Measurements from ENCODE around the gene PDE8B. TPM values are rescaled to one million over a fixed set of nuclear protein-coding genes. Genes with fewer than 3 reads are reported as not detected.

PDE8B gene
- total RNA-seq, 1 experiment from 2014 or later = 0.17 TPM

- no peak overlapping the region for H2AFZ ChIP-seq (ENCODE audit: low read depth, low read length, poor library complexity, severe bottlenecking)
- no peaks in the 10 kb centered on the region for H3K9me3 ChIP-seq (ENCODE audit: control insufficient read depth in 1 of 2, insufficient read depth in 1 of 2, low read depth in 1 of 2, low read length in 2 of 2)
- DNase-seq (ENCODE audit: low read depth, low spot score) (no peak), ATAC-seq (no peak)
- no peaks in the 10 kb centered on the region for H3K36me3 ChIP-seq (ENCODE audit: control insufficient read depth in 1 of 2, insufficient read depth in 2 of 2, low read length in 2 of 2)
- H3K4me2 ChIP-seq (ENCODE audit: low read length) = no peak overlapping the region
- H3K27ac ChIP-seq (ENCODE audit: low read depth, low read length) = no peak overlapping the region
- no peaks in the 10 kb centered on the region for H3K9me2 ChIP-seq (ENCODE audit: insufficient read depth)
- H3K9ac ChIP-seq (ENCODE audit: low read length) = no peak overlapping the region
- POLR2A ChIA-PET = no interaction called here
- CTCF ChIA-PET = no interaction called here
- intact Hi-C loops (cut with micrococcal nuclease) = no loop called here
- no peaks in the 10 kb centered on the region for H3K79me2 ChIP-seq (ENCODE audit: insufficient read depth, low read length)
- peaks cover 0 to 12% of the 10 kb centered on the region in 2 experiments; a peak in 1 of 4 replicates for H3K4me1 ChIP-seq (ENCODE audit: control insufficient read depth in 1 of 2, insufficient read depth in 2 of 2, low read length in 2 of 2)
- no peak overlapping the region for H3K4me3 ChIP-seq (replicated peaks in 1 of 2; ENCODE audit: low read depth in 1 of 2, low read length in 2 of 2)
- H4K20me1 ChIP-seq (ENCODE audit: insufficient read depth) = no peaks in the 10 kb centered on the region
- no TSS peak for BruUV-seq (replicated peaks)
- TF ChIP-seq REST (IDR thresholded peaks at IDR 0.05; ENCODE audit: low read depth) = no peak
- TF ChIP-seq, protein P1, sequence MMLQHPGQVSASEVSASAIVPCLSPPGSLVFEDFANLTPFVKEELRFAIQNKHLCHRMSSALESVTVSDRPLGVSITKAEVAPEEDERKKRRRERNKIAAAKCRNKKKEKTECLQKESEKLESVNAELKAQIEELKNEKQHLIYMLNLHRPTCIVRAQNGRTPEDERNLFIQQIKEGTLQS (IDR thresholded peaks at IDR 0.05) = no peak
- no peak for TF ChIP-seq POLR2AphosphoS5 (IDR thresholded peaks at IDR 0.05; ENCODE audit: low read depth, low read length)
- no peak for TF ChIP-seq SIN3A (IDR thresholded peaks at IDR 0.05; ENCODE audit: low read depth)
- TF ChIP-seq CEBPB (IDR thresholded peaks at IDR 0.05; ENCODE audit: low read depth) = no peak
- no peak for TF ChIP-seq CBX3 (IDR thresholded peaks at IDR 0.05; ENCODE audit: low read depth)
- TF ChIP-seq EZH2phosphoT487 (IDR thresholded peaks at IDR 0.05; ENCODE audit: borderline replicate concordance) = no peak
- TF ChIP-seq EGR1 (IDR thresholded peaks at IDR 0.05; ENCODE audit: low read depth) = no peak
- TF ChIP-seq YY1 (IDR thresholded peaks at IDR 0.05; ENCODE audit: extremely low read depth, insufficient replicate concordance, low read depth, low read length) = no peak
- no peak for TF ChIP-seq JUND (IDR thresholded peaks at IDR 0.05)
- no peak for TF ChIP-seq EZH2 (IDR thresholded peaks at IDR 0.05)
- no peak for TF ChIP-seq CTCF (IDR thresholded peaks at IDR 0.05 in 2 of 3, conservative IDR thresholded peaks at IDR 0.05 in 1 of 3; ENCODE audit: borderline replicate concordance in 1 of 3, insufficient read depth in 1 of 3, low read depth in 2 of 3, low read length in 2 of 3)
- no peak for TF ChIP-seq POLR2A (IDR thresholded peaks at IDR 0.05; ENCODE audit: borderline replicate concordance, extremely low read depth, insufficient read depth, insufficient read length)
- no peak for TF ChIP-seq MAX (IDR thresholded peaks at IDR 0.05)
- no peak for TF ChIP-seq ELF1 (IDR thresholded peaks at IDR 0.05; ENCODE audit: borderline replicate concordance, low read depth)
- TF ChIP-seq SRF (IDR thresholded peaks at IDR 0.05; ENCODE audit: low read depth) = no peak
- no peaks in the 10 kb centered on the region for H3K27me3 ChIP-seq (ENCODE audit: insufficient read depth, low read length)
- RAD21 ChIA-PET (ENCODE audit: low non-redundant PET in 1 of 2, low total read pairs in 2 of 2, uncharacterized antibody in 2 of 2, unreplicated experiment in 2 of 2) = no interaction called here
These were observed 157.9 kb downstream of the PDE8B start for GRCh38 chr5:77368367-77368766.

Measured in HCT116 (cell line).